HG03521 (cell line): ENCODE measurements around the gene AKAP13.
A peak's percentile ranks its signal among the peaks of the same experiment; 100 is the strongest.
"Not testable (repeated sequence)": the region's sequence is repeated elsewhere in the genome, so short reads cannot be mapped to it uniquely, and the experiment has no call there.

Experiments
- ATAC-seq: cut with Tn5 transposase; IDR thresholded peaks from one replicate; pipeline ENCODE4 v1.9.1; 2021; ENCODE audit warnings: mild to moderate bottlenecking, moderate library complexity; ENCODE audit not compliant: unreplicated experiment

AKAP13 gene

GRCh38 chr15:85474700-85475316 is 94.4 kb downstream of the AKAP13 start:
- ATAC-seq, result no peak

DNA sequence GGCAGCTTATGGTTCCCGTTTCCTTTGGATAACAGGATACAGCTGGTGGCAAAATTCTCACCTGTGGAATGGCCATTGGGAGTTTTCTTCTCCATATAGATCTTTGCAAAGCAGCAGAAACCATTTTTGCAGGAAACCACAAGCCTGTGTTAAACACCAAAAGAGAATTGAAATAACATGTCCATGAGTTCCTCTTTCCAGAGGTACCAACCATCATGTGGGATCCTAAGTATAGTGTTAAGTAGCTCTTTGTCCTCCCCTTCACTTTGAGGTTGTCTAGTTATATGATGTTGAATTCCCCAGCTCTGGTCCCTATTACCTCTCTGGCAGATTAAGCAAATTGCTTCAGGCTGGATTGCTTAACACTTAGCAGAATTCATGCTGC is 94.9 kb downstream of the AKAP13 start:
- no peak for ATAC-seq

- no peak for ATAC-seq
Measured at GRCh38 chr15:85475711-85476110, 95.3 kb downstream of the AKAP13 start.

- no peak for ATAC-seq
Measured at GRCh38 chr15:85477061-85477460, 96.7 kb downstream of the AKAP13 start.

GRCh38 chr15:85477730-85478129 is 97.3 kb downstream of the AKAP13 start:
- ATAC-seq, result no peak

DNA sequence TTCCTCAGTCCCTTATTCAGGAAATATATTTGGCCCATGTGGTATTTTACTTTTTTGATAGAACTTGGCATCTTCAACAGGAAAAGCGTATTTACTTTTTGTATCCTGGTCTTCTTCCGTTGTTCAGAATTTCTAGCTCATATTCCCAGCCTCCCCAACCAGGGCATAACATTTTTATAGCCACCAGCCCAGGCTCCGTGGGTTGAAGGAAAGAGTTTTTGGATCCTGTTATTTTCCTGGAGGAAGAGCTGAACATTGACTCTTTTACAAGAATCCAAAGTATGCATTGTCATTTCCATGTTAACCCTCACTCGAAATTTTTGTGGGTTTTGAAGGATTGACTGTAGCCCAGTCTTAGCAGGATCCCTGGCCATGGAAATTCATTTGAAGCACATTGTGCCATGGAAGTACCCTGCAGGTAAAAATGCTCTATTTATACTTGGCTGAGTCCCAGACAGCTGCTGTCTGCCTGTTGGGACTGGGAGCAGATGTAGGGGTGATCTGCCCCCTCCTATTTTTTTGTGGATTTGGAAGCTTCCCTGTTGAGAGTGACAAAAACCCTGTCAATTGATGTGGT is 98.8 kb downstream of the AKAP13 start:
- ATAC-seq, result no peak

DNA sequence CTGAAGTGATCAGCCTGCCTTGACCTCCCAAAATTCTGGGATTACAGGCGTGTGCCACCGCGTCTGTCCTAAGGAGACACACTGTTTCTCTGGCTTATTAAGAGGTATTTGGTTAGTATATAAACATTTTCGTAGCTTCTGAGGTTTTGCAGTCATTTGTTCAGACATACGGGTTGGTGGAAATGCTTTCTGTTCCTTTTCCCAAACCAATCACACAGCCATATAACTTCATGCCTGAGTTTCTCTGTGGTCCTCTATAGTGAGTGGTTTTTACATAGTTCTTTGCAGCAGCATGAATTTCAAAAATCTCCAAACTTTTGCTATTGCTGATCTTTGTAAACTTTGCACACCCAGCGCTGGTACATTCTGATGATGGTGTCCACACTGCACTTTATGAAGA is 100.5 kb downstream of the AKAP13 start:
- ATAC-seq, result no peak

DNA sequence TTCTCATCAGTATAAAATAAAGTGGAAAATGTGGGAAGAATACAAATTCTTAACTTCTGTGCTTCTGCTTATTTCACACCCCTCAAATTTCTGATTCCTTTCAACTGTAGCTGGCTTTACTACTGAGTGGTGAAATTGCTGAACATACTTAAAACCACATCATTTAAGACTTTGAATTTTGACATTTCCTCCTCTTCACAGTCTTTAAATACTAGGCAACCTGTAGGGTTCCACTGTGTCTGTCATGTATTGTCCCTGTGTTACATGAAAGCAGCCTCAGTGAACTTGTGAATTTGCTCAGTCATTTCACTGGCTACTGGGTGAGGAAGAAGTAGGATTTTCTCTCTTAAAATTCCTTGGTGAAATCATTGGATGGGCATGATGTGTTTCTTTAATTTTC is 101.1 kb downstream of the AKAP13 start:
- ATAC-seq, result not testable (repeated sequence)

- ATAC-seq, result no peak
Measured at GRCh38 chr15:85482894-85483293, 102.5 kb downstream of the AKAP13 start.

DNA sequence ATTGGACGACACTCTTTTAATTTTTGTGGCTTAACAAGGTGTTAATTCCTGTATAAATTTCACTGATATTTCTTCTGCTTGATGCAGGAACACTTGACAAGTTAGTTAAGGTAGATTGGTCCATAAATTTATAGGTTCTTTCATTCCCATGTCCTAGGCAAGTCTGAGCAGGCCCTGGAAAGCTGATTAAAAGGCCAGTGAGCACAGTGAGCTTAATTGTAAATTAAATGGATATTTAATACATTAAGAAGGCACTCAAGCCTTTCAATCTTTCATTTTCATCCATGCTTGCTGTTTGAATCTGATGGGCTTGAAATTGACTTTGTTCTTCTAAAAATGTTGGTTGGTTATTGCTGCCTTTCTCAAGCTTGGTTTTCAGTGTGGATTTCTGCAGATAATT is 103.6 kb downstream of the AKAP13 start:
- ATAC-seq, result not testable (repeated sequence)

GRCh38 chr15:85484923-85485322 is 104.5 kb downstream of the AKAP13 start:
- not testable (repeated sequence) for ATAC-seq

- ATAC-seq, result peak; percentile 55
Measured at GRCh38 chr15:85485956-85486567, 105.7 kb downstream of the AKAP13 start.

- not testable (repeated sequence) for ATAC-seq
Measured at GRCh38 chr15:85487796-85488195, 107.4 kb downstream of the AKAP13 start.

GRCh38 chr15:85488997-85489396 is 108.6 kb downstream of the AKAP13 start:
- ATAC-seq, result no peak

- no peak for ATAC-seq
Measured at GRCh38 chr15:85489773-85490493, 109.5 kb downstream of the AKAP13 start.

- ATAC-seq, result no peak
Measured at GRCh38 chr15:85490856-85491255, 110.5 kb downstream of the AKAP13 start.

- ATAC-seq, result no peak
Measured at GRCh38 chr15:85491691-85492090, 111.3 kb downstream of the AKAP13 start.

- no peak for ATAC-seq
Measured at GRCh38 chr15:85492406-85492805, 112.0 kb downstream of the AKAP13 start.

GRCh38 chr15:85493260-85493659 is 112.9 kb downstream of the AKAP13 start:
- no peak for ATAC-seq

DNA sequence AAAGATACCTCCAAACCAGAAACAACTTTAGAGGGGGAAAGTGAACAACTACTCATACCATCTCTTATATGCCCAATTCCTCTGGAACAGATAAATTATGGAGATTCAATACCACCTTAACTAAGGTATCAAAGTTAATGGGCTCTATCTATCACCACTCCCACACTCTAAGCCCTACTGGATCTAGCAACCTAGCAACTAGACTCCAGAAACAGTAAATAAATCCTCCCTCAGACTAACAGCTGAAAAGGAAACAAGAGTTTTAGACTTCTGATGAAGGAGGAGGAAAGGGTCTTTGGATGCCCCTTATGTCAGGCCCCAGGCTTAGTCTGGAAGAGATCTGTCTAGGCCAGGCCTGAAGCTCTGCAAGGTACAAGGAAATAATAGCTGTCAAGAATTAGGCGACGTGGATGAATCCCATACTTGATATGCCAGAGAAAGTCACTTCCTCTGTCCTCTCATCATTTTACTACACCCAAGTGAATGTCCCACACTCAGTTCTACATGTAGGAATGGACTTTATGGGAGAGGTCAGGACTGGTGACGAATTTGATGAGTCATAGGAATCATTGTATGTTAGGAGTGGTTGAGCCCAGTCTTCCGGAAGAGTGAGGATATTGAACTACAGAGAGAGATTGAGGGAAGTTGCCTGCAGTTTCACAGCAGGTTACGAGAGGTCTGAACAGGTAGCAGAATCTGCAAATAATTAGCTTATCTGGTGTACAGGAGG is 113.8 kb downstream of the AKAP13 start:
- no peak for ATAC-seq

DNA sequence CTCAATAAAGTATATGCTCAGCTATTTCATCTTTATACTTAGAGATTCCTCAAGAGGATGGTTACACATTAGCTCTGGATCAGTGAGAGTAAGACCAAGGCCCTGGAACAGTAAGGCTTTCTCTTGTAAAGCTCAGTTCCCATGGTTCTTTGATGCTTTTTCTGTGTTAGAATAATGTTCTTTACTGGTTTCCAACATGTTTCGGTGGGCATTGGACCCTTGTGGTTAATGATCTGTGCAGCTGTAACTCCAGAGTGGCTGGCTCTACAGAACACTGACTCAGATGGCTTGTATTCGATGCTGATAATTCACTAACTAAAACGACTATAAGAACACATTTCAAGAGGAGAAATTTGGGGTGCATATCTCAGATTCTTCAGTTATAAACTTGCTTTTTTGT is 114.7 kb downstream of the AKAP13 start:
- no peak for ATAC-seq
